ENCODE results near the gene USP38. TPM values are rescaled to one million over a fixed set of nuclear protein-coding genes. Genes with fewer than 3 reads are reported as not detected.

The USP38 gene
- total RNA-seq, 1 donor from 2014 or later: 11.4 TPM

DNA sequence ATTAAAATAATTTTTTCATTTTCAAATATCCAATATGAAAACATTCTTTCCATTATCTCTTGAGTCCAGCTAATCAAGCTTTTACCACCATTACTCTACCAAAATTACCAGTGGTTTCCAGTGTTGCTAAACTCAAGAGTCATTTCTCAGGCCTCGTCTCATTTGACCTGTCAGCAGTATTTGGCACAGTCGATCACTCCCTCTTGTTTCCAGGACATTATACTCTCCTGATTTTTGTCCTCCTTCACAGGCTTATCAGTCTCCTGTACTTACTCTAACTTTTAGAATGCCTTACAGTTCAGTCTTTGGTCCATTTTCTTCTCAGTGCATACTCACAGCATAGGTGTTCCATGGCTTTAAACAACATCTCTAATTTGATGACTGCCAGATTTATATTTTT lies 11.6 kb downstream of the USP38 start:
- H3F3A ChIP-seq (ENCODE audit: low read depth): no peaks in the 10 kb centered on the region
- H3K27ac Mint-ChIP-seq: no peak overlapping the region
- H3K4me1 ChIP-seq: no peaks in the 10 kb centered on the region
- no peak overlapping the region for H3K4me3 Mint-ChIP-seq
- no peaks in the 10 kb centered on the region for H3K27me3 ChIP-seq
- no peak for DNase-seq (ENCODE audit: low spot score)
- no peak overlapping the region for H3K4me2 ChIP-seq
- H3K9me3 Mint-ChIP-seq: no peaks in the 10 kb centered on the region
- no peak overlapping the region for H3K4me3 ChIP-seq
- H3K27ac ChIP-seq: no peak overlapping the region
- H2AFZ ChIP-seq (replicated peaks): no peak overlapping the region
- H3K9ac ChIP-seq: no peak overlapping the region
- TF ChIP-seq EZH2 (IDR thresholded peaks at IDR 0.05) (no peak), EZH2phosphoT487 (IDR thresholded peaks at IDR 0.05) (no peak)
- no peaks in the 10 kb centered on the region for H3K27me3 Mint-ChIP-seq (ENCODE audit: insufficient read depth, low read depth)
- peaks cover 2% of the 10 kb centered on the region for H3K79me2 ChIP-seq (ENCODE audit: low read depth)
- H4K20me1 ChIP-seq (ENCODE audit: low read depth): no peaks in the 10 kb centered on the region
- H3K4me1 Mint-ChIP-seq: no peaks in the 10 kb centered on the region
- H3K36me3 Mint-ChIP-seq: peaks cover 23% of the 10 kb centered on the region
- no peaks in the 10 kb centered on the region for H3K9me3 ChIP-seq (ENCODE audit: low read depth)
- peaks cover 6% of the 10 kb centered on the region for H3K36me3 ChIP-seq

DNA sequence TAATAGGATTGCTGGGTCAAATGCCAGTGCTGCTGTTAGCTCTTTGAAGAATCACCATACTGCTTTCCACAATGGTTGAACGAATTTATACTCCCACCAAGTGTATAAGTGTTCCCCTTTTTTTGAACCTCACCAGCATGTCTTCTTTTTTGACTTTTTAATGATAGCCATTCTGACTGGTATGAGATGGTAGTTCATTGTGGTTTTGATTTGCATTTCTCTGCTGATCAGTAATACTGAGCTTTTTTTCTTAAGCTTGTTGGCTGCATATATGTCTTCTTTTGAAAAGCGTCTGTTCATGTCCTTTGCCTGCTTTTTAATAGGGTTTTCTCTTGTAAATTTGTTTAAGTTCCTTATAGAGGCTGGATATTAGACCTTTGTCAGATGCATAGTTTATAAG lies 14.8 kb downstream of the USP38 start:
- no peaks in the 10 kb centered on the region for H3K9me3 Mint-ChIP-seq
- Histone ChIP-seq H3K36me3 (peaks cover 9% of the 10 kb centered on the region), H3K9ac (no peak overlapping the region), H3K27ac (no peak overlapping the region), H3K79me2 (ENCODE audit: low read depth) (no peaks in the 10 kb centered on the region), H2AFZ (replicated peaks) (no peak overlapping the region), H3K4me2 (no peak overlapping the region), H3F3A (ENCODE audit: low read depth) (no peaks in the 10 kb centered on the region), H3K27me3 (no peaks in the 10 kb centered on the region), H3K4me1 (no peaks in the 10 kb centered on the region), H4K20me1 (ENCODE audit: low read depth) (no peaks in the 10 kb centered on the region), H3K9me3 (ENCODE audit: low read depth) (no peaks in the 10 kb centered on the region), H3K4me3 (no peak overlapping the region)
- no peaks in the 10 kb centered on the region for H3K4me1 Mint-ChIP-seq
- H3K36me3 Mint-ChIP-seq: peaks cover 21% of the 10 kb centered on the region
- no peak for DNase-seq (ENCODE audit: low spot score)
- peaks cover 2% of the 10 kb centered on the region for H3K27me3 Mint-ChIP-seq (ENCODE audit: insufficient read depth, low read depth)
- no peak overlapping the region for H3K27ac Mint-ChIP-seq
- H3K4me3 Mint-ChIP-seq: no peak overlapping the region
- TF ChIP-seq EZH2 (IDR thresholded peaks at IDR 0.05): no peak
- TF ChIP-seq, protein P1, sequence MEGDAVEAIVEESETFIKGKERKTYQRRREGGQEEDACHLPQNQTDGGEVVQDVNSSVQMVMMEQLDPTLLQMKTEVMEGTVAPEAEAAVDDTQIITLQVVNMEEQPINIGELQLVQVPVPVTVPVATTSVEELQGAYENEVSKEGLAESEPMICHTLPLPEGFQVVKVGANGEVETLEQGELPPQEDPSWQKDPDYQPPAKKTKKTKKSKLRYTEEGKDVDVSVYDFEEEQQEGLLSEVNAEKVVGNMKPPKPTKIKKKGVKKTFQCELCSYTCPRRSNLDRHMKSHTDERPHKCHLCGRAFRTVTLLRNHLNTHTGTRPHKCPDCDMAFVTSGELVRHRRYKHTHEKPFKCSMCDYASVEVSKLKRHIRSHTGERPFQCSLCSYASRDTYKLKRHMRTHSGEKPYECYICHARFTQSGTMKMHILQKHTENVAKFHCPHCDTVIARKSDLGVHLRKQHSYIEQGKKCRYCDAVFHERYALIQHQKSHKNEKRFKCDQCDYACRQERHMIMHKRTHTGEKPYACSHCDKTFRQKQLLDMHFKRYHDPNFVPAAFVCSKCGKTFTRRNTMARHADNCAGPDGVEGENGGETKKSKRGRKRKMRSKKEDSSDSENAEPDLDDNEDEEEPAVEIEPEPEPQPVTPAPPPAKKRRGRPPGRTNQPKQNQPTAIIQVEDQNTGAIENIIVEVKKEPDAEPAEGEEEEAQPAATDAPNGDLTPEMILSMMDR (IDR thresholded peaks at IDR 0.05): no peak
- TF ChIP-seq EZH2phosphoT487 (IDR thresholded peaks at IDR 0.05): no peak

DNA sequence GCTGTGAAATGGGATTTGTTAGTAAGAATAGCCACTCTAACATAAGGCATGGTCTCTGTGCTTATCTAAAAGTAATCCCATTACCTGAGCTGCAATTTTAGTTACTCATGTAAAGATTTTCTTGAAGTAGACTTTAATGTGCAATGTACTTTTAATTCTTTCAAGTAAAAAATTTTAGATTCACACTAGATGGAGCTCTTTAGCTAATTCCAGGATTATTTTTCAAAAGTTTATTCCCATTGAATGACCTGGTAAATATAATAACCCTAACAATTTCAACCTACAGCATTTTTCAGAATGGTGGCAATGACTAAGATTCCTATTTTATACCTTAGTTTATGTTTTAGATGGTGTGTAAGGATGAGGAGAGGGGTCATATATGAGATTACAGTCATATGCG lies 18.1 kb downstream of the USP38 start:
- peaks cover 2% of the 10 kb centered on the region for H3K27me3 Mint-ChIP-seq (ENCODE audit: insufficient read depth, low read depth)
- no peak overlapping the region for H3K4me3 ChIP-seq

DNA sequence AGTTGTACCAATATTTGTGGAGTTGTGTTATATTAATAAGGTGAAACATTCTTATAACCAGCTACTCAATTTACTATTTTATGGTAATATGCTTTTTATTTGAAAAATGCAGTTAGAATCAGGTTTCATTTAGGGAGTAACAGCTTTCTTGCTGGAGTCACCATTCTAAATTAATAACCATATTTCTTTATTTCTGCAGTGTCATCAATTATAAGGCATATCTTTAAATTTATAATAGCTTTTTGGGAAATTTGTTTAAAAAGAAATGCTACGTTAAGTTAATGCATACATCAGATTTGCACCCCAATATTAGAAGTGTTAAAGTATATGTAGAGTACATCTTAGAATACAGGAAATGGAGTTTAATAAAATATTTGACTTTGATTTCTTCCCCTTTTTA lies 18.9 kb downstream of the USP38 start:
- no peak overlapping the region for H2AFZ ChIP-seq (replicated peaks)
- no peaks in the 10 kb centered on the region for H3K9me3 Mint-ChIP-seq
- no peak overlapping the region for H3K27ac Mint-ChIP-seq
- no peaks in the 10 kb centered on the region for H3K9me3 ChIP-seq (ENCODE audit: low read depth)
- H3K27me3 Mint-ChIP-seq (ENCODE audit: insufficient read depth, low read depth): peaks cover 2% of the 10 kb centered on the region
- H3K4me1 Mint-ChIP-seq: no peaks in the 10 kb centered on the region
- no peaks in the 10 kb centered on the region for H3F3A ChIP-seq (ENCODE audit: low read depth)
- no peak overlapping the region for H3K9ac ChIP-seq
- H3K36me3 Mint-ChIP-seq: peaks cover 12% of the 10 kb centered on the region
- TF ChIP-seq, protein P1 (IDR thresholded peaks at IDR 0.05): no peak
- TF ChIP-seq EZH2phosphoT487 (IDR thresholded peaks at IDR 0.05) (no peak), EZH2 (IDR thresholded peaks at IDR 0.05) (no peak)
- H3K4me3 ChIP-seq: no peak overlapping the region
- H3K79me2 ChIP-seq (ENCODE audit: low read depth): no peaks in the 10 kb centered on the region
- no peak overlapping the region for H3K4me3 Mint-ChIP-seq
- H3K27ac ChIP-seq: no peak overlapping the region
- no peaks in the 10 kb centered on the region for H3K27me3 ChIP-seq
- no peak for DNase-seq (ENCODE audit: low spot score)
- H3K4me1 ChIP-seq: no peaks in the 10 kb centered on the region
- H3K4me2 ChIP-seq: no peak overlapping the region
- H4K20me1 ChIP-seq (ENCODE audit: low read depth): no peaks in the 10 kb centered on the region
- peaks cover 9% of the 10 kb centered on the region for H3K36me3 ChIP-seq

More for the DNA sequence above, 18.1 kb downstream of the USP38 start:
- no peak for DNase-seq (ENCODE audit: low spot score)
- no peaks in the 10 kb centered on the region for H3K27me3 ChIP-seq
- Mint-ChIP-seq H3K27ac (no peak overlapping the region), H3K4me3 (no peak overlapping the region), H3K4me1 (no peaks in the 10 kb centered on the region), H3K9me3 (no peaks in the 10 kb centered on the region), H3K36me3 (peaks cover 14% of the 10 kb centered on the region)
- H3K4me2 ChIP-seq: no peak overlapping the region
- no peak overlapping the region for H3K9ac ChIP-seq
- H3K79me2 ChIP-seq (ENCODE audit: low read depth): no peaks in the 10 kb centered on the region
- H3K27ac ChIP-seq: no peak overlapping the region
- TF ChIP-seq, protein P1 (IDR thresholded peaks at IDR 0.05): peak; percentile 28
- TF ChIP-seq EZH2phosphoT487 (IDR thresholded peaks at IDR 0.05): no peak
- H3K9me3 ChIP-seq (ENCODE audit: low read depth): no peaks in the 10 kb centered on the region
- H3F3A ChIP-seq (ENCODE audit: low read depth): no peaks in the 10 kb centered on the region
- no peaks in the 10 kb centered on the region for H3K4me1 ChIP-seq
- H2AFZ ChIP-seq (replicated peaks): no peak overlapping the region
- H3K36me3 ChIP-seq: peaks cover 13% of the 10 kb centered on the region
- no peaks in the 10 kb centered on the region for H4K20me1 ChIP-seq (ENCODE audit: low read depth)
